ENCODE measurements around the gene MLLT6.

The MLLT6 gene

DNA sequence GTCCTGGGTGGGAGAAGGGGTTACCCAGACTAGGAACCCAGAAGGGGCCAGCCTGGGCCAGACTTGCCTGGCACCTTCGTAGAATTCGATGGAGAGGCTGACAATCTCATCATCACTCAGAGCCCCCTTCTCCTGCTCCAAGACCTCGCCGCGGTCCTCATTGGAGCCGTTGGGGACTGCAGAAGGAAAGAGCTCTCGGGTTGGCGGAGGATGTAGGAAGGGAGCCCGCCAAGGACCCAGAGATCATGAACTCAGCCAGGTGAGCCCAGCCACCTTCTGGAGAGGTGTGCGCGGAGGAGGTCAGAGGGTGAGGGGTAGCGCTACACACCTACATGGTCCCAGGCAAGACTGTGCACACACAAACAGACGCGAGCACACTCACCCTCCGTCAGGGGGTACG is 33.6 kb downstream of the MLLT6 start:
- in situ Hi-C loops (cut with MboI; ENCODE audit: low pct_unique_long_range_greater_than_20kb, low sequenced_read_pairs, unreplicated experiment), result loop anchor here (5.0 kb wide), 1 partner anchor 61 kb away; no protein-coding TSS in a partner anchor
- no peak for TF ChIP-seq CTCF (IDR thresholded peaks at IDR 0.05; ENCODE audit: extremely low read depth, insufficient read depth, missing control alignments)
- no peak for DNase-seq (ENCODE audit: low spot score)

- in situ Hi-C loops (cut with MboI; ENCODE audit: low pct_unique_long_range_greater_than_20kb, low sequenced_read_pairs, unreplicated experiment), result loop anchor here (5.0 kb wide), 1 partner anchor 62 kb away; no protein-coding TSS in a partner anchor
- DNase-seq (ENCODE audit: low spot score), result no peak
- no peak for TF ChIP-seq CTCF (IDR thresholded peaks at IDR 0.05; ENCODE audit: extremely low read depth, insufficient read depth, missing control alignments)
Measured at GRCh38 chr17:38739305-38739704, 34.2 kb downstream of the MLLT6 start.

GRCh38 chr17:38740044-38740443 is 35.0 kb downstream of the MLLT6 start:
- in situ Hi-C loops (cut with MboI; ENCODE audit: low pct_unique_long_range_greater_than_20kb, low sequenced_read_pairs, unreplicated experiment), result no loop called here
- TF ChIP-seq CTCF (IDR thresholded peaks at IDR 0.05; ENCODE audit: extremely low read depth, insufficient read depth, missing control alignments), result no peak
- no peak for DNase-seq (ENCODE audit: low spot score)

GRCh38 chr17:38740806-38741205 is 35.7 kb downstream of the MLLT6 start:
- in situ Hi-C loops (cut with MboI; ENCODE audit: low pct_unique_long_range_greater_than_20kb, low sequenced_read_pairs, unreplicated experiment), result no loop called here
- TF ChIP-seq CTCF (IDR thresholded peaks at IDR 0.05; ENCODE audit: extremely low read depth, insufficient read depth, missing control alignments), result no peak
- no peak for DNase-seq (ENCODE audit: low spot score)

DNA sequence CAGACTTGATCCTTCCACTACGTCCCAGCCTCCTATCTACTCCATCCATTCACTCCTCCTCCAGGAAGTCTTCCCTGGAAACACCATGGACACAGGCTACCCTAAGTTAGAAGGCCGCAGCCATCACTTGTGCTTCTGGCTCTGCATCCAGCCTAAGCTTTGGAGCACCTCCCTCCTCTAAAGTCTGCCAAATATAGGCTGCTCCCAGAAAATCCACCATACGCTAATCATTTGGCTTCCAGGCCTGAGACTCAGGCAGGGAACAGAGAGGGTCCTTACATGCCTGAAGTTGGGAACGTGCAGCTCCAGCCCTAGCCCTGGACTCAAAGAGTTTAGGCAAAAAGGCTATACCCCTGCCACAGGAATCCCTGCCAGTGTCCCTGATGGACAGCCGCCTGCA is 36.4 kb downstream of the MLLT6 start:
- no peak for TF ChIP-seq CTCF (IDR thresholded peaks at IDR 0.05; ENCODE audit: extremely low read depth, insufficient read depth, missing control alignments)
- no peak for DNase-seq (ENCODE audit: low spot score)
- in situ Hi-C loops (cut with MboI; ENCODE audit: low pct_unique_long_range_greater_than_20kb, low sequenced_read_pairs, unreplicated experiment), result no loop called here

GRCh38 chr17:38741921-38742410 is 36.9 kb downstream of the MLLT6 start:
- DNase-seq (ENCODE audit: low spot score), result peak; percentile 11
- in situ Hi-C loops (cut with MboI; ENCODE audit: low pct_unique_long_range_greater_than_20kb, low sequenced_read_pairs, unreplicated experiment), result no loop called here
- TF ChIP-seq CTCF (IDR thresholded peaks at IDR 0.05; ENCODE audit: extremely low read depth, insufficient read depth, missing control alignments), result no peak

All from GM13977 (cell line).